CD1c-positive myeloid dendritic cell (primary cell): ENCODE measurements around the gene UTS2R.
"Not testable (repeated sequence)": the region's sequence is repeated elsewhere in the genome, so short reads cannot be mapped to it uniquely, and the experiment has no call there.

Experiments
- DNase-seq: peaks from one replicate; pipeline ENCODE4 v3.0.0-alpha.2; 2016; ENCODE audit errors: extremely low spot score

The UTS2R gene

DNA sequence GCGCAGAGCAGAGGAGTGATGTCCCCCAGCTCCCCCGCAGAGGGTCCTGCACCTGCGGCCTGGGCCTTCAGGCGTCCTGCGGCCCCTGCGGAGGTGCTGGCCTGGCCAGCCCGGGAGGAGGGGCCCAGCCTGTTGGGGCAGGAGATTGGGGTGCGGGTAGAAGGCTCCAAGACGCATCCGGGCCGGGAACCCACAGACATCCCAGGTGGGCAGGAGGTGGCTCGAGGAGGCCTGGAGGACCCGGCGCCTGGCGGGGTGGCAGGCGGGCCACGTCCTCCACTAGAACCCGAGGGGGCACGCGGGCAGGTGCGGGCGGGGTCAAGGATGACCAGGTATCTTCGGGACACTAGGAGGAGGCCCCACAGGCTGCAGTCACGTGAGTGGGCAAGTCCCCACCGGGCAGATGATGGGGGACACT is 37.4 kb upstream of the UTS2R start:
- DNase-seq = no peak

GRCh38 chr17:82334622-82335394 is 36.8 kb upstream of the UTS2R start:
- peak; percentile 38 for DNase-seq

DNA sequence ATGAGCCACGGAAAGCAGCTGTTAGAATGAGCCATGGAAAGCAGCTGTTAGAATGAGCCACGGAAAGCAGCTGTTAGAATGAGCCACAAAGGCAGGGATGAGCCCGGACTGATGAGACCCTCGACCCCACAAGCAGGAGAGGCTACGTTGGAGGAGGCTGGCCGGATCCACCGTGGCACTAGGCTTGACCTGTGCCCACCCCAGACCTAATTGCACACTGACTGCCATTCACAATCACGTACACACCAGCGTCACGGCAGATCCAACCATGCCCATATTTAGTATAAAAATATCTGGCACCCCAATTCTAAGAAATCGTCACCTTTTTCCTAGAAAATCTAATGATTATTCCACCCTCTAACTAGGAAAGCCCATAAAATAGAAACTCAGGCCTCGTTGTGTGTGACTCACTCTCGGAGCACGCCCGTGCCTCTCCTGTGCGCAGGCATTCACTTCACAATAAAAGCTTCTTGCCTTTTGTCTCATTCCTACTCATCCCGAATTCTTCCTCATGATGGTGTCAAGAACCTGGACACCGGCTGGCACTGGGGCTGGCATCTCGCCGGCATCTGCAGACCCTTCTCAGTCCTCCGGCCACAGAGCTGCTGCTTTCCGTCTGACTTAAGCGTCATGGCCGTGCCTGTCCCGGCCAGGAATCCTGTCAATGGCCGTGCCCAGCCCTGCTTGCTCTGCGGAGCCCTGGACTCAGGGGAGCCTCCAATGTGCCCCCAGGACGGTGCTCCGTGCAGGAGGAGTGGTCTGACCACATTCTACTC is 32.5 kb upstream of the UTS2R start:
- no peak for DNase-seq

- DNase-seq = no peak
Observed at GRCh38 chr17:82339634-82340580, 31.7 kb upstream of the UTS2R start.

GRCh38 chr17:82342361-82343079 is 29.0 kb upstream of the UTS2R start:
- DNase-seq = no peak

GRCh38 chr17:82343560-82343959 is 28.0 kb upstream of the UTS2R start:
- no peak for DNase-seq

- no peak for DNase-seq
Observed at GRCh38 chr17:82344175-82344907, 27.2 kb upstream of the UTS2R start.

GRCh38 chr17:82345151-82345976 is 26.2 kb upstream of the UTS2R start:
- no peak for DNase-seq

- peak; percentile 28 for DNase-seq
Observed at GRCh38 chr17:82346342-82347300, 24.9 kb upstream of the UTS2R start.

- DNase-seq = not testable (repeated sequence)
Observed at GRCh38 chr17:82347994-82348393, 23.6 kb upstream of the UTS2R start.

- DNase-seq = no peak
Observed at GRCh38 chr17:82348434-82348833, 23.1 kb upstream of the UTS2R start.

- DNase-seq = no peak
Observed at GRCh38 chr17:82348866-82349265, 22.7 kb upstream of the UTS2R start.

DNA sequence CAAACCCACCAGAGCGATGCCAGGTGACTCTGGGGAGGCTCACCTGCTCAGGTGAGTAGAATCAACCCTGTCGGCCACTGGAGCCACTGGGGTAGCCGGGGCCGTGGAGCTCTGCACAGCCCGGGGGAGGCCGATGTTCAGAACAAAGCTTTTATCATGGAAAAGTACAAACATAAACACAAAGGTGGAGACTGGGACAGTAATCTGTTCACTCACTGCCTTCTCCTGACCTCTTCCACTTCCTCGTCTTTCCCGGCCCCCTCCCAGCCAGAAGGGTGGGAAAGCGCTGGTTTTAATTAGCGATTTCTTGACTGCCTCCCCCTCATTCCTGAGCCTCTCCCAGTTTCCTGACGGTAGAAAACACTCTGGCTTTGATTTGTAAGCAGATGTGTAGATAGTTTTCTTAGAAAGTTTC is 22.3 kb upstream of the UTS2R start:
- DNase-seq = no peak

DNA sequence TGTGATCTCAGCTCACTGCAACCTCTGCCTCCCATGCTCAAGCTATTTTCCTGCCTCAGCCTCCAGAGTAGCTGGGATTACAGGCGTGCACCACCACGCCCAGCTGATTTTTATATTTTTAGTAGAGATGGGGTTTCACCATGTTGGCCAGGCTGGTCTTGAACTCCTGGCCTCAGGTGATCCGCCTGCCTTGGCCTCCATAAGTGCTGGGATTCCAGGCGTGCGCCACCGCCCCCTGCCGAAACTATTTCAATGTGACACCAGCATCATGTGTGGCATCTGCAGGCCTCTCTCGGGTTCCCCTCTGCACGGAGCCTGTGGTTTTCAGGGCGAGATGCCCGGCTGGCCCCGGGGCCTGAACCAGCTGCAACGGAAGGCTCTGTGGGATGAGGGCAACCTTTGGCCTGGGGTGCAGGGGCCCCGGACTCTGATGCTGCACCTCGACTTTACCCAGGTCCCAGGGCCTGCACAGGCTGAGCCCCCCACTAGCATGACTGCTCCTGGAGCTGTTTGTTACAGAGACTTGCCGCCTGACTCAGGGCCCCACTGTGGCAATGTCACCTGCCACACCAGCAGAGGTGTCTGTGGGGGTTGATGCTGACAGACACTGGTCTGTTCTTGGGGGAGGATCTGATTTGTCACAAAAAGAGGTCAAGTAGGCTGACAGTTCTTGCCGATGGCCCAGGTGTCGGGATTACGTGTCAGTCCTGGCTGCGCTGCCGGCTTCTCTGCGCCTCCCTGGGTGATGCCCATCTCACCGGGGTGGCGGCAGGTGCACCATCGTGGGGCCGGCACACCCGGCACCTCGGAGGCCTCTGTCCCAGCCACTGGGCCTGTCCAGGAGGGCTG is 21.2 kb upstream of the UTS2R start:
- peak; percentile 30 for DNase-seq

DNA sequence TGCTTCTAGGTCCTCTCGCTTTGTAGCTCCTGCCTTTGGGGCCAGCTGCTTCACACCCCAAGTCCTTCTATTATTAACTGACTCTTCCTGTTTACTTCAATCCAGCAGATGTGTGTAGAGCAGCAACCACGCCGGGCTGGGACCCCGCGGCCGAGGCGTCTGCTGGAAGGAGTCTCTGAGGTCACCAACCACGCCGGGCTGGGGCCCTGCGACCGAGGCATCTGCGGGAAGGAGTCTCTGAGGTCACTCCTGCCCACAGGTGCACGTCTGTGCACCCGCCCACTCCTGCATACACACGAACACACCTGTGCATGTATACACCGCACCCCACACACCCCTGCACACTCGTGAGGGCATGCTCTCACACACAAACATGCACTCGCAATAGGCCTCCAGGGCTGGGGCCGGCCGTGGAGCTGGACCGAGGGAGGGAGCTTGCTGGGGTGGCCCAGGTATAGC is 20.3 kb upstream of the UTS2R start:
- no peak for DNase-seq

DNA sequence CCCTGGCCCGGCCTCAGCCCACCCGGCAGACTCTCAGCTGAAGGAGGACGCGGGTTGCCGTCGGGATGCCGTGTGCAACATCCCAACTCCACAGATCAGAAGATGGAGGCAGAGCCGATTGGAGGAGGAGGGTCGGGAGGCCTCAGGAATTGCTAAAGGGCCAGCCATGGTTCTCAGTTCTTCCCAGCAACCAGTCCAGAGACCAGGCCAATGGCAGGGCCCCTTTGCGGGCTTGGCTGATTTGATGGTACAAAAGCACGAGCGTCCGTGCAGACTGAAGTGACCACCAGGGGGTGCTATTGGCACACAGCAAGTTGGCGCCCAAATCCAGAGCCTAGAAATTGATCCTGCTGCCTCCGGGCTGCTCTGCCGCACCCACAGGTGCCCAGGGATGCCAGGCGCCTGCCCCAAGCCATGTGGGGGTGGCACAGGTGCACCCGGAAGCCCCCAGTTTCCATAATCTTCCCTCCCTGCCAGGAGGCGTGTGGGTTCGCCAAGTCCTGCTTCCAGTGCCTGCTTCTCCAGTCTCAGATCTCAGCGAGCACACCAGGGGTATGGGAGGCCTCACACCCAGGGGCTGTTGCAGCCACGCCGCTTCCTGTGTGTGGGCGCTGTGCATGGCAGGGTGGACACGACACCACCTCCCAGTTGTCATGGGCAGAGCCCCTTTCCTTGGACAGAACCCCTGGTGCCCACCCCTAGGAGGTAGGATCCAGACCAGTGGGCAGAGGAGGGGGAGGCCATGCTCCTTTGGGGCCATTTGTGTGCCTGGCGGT is 19.7 kb upstream of the UTS2R start:
- DNase-seq = peak; percentile 93

GRCh38 chr17:82353484-82353883 is 18.1 kb upstream of the UTS2R start:
- no peak for DNase-seq
